ENCODE measurements around the gene KSR2.

The KSR2 gene

DNA sequence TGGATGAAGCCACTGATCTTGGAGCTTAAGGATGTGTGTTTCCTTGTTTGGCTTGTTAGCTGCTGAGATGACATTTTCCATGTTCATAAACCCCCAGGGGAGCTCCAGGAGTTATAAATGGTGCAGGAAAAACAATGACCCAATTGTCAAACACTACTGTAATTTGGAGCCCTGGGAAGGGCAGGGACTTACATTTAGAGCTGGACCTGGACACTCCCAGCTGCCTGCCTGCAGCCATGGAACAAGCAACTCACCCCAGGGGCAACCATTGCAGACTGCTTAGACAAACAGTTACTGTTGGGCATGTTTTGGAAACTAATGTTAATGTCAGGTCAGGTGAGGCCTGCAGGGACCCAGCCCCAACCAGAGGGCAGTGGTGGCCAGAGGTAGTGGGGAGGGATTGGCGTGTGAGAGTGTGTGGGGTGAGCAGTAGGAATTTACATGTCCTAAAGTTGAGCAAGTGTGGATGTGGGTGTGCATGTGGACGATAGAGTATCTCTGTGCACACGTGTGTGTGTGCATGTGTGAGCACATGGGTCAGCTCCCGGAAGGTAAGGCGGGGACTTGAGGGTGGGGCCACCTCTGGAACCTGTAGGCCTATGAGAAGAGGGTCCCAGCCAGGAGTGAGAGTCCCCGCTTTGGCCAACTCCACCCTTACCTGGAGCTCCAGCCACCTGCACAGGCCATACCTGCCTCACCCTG is 521.0 kb downstream of the KSR2 start:
- TF ChIP-seq, protein P1, sequence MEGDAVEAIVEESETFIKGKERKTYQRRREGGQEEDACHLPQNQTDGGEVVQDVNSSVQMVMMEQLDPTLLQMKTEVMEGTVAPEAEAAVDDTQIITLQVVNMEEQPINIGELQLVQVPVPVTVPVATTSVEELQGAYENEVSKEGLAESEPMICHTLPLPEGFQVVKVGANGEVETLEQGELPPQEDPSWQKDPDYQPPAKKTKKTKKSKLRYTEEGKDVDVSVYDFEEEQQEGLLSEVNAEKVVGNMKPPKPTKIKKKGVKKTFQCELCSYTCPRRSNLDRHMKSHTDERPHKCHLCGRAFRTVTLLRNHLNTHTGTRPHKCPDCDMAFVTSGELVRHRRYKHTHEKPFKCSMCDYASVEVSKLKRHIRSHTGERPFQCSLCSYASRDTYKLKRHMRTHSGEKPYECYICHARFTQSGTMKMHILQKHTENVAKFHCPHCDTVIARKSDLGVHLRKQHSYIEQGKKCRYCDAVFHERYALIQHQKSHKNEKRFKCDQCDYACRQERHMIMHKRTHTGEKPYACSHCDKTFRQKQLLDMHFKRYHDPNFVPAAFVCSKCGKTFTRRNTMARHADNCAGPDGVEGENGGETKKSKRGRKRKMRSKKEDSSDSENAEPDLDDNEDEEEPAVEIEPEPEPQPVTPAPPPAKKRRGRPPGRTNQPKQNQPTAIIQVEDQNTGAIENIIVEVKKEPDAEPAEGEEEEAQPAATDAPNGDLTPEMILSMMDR (IDR thresholded peaks at IDR 0.05): no peak

DNA sequence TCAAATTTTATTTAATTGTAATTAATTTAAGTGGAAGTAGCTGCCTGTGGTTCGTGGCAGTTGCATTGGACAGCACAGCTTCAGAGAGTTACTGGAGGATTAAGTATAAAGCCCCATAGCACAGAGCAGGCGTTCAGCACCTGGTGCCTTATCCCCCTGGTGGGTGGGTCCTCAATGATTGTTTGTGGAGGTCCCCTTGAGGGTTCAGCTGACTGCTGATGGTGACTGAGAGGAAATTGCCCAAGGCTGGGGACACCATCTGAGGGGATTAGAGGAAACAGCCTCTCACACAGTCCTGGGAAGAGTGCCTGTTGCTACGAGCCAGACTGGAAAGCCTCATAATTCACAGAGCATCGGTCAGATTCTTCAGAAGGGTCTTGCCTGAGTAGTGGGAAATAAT is 524.0 kb downstream of the KSR2 start:
- TF ChIP-seq, protein P1 (IDR thresholded peaks at IDR 0.05): no peak

DNA sequence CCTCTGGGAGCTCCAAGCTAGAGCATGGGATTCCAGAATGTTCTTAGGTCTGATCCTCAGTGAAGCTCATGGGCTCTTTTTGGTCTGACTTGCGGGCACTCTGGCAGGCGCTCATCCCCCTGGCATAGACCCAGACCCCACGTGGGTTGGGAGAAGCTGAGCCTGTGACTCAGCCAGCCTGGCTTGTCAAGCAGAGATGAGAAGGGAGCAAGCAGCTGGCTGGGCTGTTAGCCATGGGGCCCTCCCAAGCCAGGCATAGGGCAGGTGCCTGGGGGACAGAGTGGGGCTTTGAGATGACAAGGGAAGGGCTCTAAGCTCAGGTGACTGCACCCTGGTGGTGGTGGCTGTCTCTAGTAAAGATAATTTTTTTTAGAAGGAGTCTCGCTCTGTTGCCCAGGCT is 527.0 kb downstream of the KSR2 start:
- TF ChIP-seq, protein P1 (IDR thresholded peaks at IDR 0.05): no peak

DNA sequence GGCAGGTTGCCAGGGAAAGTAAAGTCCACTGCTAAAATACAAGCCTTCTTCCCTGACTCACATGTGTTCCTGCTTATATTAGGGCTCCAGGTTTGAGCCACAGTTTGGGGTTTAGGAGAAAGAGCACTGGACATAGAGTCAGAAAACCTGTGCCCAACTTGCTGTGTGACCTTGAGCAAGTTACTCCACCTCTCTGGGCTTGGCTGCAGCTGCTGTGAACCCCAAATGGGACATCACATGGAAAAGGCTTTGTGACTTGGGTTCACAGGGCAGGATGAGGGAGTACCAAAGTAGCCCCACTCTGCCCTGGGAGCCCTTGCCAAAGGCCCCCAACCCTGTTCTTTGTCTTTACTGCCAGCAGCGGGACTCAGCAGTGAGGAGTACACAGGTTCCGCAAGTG is 528.4 kb downstream of the KSR2 start:
- TF ChIP-seq, protein P1 (IDR thresholded peaks at IDR 0.05): no peak

DNA sequence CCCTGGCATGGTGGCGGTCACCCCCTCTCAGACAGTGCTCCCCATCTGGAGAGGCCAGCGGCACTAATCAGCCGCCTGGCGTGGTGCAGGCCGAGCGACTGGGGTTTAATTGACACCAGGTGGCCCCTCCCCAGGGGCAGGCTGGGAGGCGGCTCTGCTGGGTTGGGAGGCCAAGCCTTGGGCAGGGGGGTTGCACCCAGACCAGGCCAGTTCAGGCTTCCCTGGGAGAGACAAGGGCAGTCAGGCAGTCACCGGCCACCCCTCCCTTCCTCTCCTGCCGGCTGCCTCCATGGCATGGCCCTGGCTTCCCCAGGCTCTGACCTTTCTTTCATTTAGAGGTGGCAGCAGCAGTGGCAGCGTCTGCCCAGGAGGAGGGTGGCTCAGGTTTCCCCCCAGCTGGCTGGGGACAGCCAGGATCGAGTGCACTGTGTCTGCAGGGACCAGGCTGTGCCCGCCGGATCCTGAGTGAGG is 529.2 kb downstream of the KSR2 start:
- TF ChIP-seq, protein P1 (IDR thresholded peaks at IDR 0.05): no peak

DNA sequence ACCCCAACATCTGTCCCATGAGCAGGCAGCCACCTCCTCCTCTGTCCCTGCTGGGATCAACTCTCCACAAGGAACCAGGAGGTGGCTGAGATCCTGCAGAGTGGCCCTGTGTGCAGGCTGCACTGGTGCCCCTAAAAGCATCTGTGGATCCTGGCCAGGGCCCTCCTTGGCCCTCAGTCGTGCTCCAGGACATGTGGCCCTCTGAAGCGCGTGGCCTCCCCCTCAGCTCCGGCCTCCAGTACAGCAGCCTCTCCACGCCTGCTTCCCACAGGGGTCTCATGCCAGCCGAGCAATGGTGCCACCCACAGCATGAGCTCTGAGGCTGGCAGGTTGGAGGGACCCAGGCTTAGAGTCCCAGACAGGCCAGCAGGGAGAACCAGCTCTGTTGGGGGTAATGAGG is 530.0 kb downstream of the KSR2 start:
- TF ChIP-seq, protein P1 (IDR thresholded peaks at IDR 0.05): no peak

DNA sequence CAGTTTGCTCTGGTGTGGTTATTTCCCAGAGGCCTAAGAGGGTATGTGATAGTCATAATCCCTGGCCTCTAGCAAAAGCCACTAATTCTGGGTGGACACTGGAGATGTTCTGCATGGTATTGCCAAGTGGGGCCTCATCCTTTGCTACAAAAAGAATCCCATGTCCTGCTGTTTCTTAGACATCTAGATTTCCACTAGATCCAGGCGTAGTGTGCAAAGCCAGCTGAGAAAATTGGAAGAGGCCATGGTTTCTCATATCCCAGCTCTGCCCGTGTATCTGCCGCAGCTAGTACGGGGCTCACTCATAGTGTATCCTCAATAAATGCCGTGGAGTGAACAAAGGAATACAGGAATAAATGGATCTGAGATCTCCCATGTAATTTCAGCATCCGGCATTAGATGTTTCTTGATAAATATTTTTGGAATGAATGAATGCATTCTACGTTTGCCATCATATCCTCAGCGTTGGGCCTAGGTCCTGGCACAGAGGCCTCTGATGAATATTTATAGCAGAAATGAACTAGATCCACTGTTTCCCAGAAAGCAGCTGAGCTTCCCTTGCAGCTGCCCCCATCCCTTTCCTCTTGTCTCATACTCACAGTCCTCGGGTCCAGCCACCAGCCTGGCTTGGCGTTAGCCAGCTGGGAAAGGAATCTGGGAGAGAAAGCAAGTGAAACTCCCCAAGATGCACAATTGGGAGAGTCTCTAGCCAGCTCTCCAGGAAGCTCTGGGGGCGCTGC is 531.1 kb downstream of the KSR2 start:
- TF ChIP-seq, protein P1 (IDR thresholded peaks at IDR 0.05): no peak
